22Rv1 (cell line): ENCODE results near the gene LRP8.

Source experiments
- H3K27ac ChIP-seq: fragments of 450-650 bp; 2 replicates; pipeline ENCODE4 v1.5.1; 2017
- ZFX ChIP-seq: fragments of 450-650 bp; IDR thresholded peaks from 2 replicates; pipeline ENCODE4 v1.6.1; 2017; ENCODE audit warnings: antibody characterized with exemption, borderline replicate concordance
- TF ChIP-seq, protein P1 (sequence below): fragments of 450-650 bp; IDR thresholded peaks from 2 replicates; pipeline ENCODE4 v1.5.1; 2017; ENCODE audit warnings: mild to moderate bottlenecking

The LRP8 gene

DNA sequence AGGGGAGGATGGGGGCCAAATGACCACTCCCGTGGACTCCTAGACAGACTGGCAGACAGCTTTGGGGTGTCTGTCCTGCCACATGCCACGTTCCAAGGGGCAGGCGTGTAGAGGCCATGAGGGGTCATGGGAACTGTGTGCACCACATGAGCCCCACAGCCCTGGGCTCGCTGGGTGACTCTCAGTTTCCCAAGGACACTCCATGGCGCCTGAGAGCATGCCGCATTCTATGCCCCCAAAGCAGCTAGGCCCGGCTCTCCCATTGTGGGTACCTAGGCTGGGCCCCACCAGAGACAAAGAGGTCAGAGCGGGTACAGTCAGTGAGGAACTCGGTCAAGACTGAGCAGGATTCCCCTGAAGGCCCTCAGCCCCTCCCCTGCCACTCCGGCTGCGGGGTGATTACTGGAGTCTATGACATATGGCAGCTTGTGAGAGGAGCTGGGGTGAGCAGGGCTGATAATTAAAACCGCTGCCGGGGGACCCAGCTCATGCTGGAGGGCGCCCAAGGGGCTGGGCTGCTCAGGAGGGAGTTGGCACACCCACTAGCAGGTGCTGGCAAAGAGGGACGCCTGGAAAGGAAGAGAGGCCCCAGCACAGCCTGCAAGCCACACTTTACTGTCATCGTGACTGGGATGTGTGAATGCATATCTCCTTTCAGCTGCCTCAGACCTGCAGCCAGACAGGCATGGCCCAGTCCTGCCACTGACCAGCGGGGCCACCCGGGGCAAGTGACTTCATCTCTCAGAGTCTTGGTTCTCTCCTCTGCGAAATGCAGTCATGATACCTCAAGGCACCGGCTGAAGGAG lies 8.4 kb downstream of the LRP8 start:
- TF ChIP-seq, protein P1, sequence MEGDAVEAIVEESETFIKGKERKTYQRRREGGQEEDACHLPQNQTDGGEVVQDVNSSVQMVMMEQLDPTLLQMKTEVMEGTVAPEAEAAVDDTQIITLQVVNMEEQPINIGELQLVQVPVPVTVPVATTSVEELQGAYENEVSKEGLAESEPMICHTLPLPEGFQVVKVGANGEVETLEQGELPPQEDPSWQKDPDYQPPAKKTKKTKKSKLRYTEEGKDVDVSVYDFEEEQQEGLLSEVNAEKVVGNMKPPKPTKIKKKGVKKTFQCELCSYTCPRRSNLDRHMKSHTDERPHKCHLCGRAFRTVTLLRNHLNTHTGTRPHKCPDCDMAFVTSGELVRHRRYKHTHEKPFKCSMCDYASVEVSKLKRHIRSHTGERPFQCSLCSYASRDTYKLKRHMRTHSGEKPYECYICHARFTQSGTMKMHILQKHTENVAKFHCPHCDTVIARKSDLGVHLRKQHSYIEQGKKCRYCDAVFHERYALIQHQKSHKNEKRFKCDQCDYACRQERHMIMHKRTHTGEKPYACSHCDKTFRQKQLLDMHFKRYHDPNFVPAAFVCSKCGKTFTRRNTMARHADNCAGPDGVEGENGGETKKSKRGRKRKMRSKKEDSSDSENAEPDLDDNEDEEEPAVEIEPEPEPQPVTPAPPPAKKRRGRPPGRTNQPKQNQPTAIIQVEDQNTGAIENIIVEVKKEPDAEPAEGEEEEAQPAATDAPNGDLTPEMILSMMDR: no peak
- TF ChIP-seq ZFX: no peak
- H3K27ac ChIP-seq: no peak overlapping the region

DNA sequence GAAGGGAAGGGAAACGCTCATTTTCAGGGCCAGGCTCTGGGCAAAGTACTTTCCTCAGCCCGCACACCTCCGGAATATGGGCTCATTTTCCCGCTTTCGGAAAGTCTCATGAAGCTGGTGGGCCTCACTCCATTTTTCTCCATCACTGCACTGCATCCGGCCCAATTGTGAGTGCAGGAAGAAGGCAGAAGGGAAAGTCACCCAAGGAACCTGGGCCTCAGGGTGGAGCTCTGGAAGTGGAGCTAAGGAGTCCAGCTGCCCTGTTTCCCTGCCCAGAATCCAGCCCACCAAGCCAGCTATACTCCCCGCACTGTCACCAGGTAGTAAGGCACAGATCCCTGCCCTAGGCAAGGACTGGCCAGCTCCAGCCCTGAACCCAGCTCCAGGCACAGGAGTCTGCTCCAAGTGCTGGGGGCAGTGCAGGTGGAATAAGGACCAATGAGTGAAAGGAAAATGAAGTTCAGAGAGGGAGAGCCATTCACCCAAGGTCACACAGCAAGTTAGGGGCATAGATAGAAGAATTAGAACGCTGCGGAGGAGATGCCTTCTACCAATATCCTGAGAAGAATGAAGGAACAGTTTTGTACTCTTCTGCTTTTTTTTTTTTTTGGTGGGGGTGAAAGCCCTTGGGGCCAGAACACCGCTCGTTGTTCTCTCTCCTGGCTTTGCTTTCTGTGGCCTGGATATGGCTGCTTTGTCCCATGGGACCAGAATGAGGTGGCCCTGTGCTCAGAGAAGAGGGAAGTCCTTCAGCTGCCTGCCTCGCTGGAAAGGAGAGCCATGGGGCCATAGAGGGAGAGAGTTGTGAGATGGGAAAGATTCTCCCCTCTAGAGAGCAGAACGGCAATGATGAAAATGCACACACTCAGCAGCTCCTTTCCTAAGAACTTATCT lies 10.0 kb downstream of the LRP8 start:
- no peak for TF ChIP-seq ZFX
- TF ChIP-seq, protein P1: no peak
- no peak overlapping the region for H3K27ac ChIP-seq

DNA sequence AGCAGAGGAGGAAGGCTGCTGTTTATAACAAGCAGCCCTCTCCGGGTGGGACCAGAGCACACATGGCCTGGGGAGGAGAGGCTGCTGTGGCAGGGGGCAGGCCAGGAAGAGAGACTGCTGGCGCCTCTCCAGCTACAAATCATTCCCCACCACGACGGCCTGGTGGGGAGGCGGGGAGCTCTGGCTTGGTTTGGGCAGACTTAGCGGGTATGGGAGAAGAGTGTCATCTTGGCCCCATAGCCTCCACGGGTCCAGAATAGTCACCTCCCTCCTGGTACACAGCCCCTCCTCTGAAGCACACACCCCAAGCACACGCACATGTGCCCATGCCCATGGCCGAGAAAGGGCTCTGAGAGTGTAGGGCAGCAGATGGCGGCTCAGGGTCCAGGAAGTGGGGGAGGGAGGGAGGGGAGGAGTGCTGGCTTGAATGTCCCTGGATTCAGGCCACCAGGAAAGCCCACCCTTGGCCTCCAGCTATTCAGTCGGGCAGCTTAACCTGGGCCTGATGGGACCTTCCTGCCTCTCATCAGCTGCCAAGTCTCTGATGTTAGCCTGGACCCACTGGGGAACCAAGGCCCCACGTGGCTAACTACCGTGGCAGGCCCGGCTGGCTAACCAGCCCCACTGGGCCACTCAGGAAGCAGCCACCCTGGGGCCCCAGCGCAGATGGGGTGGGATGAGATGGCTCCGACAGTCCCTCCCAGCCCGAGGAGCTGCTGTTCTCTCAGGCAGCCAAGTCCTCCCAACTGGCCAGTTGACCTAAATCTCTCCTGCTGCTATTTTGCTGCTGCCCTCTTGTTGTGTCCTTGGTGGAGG lies 10.9 kb downstream of the LRP8 start:
- TF ChIP-seq, protein P1: no peak
- no peak for TF ChIP-seq ZFX
- no peak overlapping the region for H3K27ac ChIP-seq

GRCh38 chr1:53316424-53316765 lies 11.5 kb downstream of the LRP8 start:
- no peak overlapping the region for H3K27ac ChIP-seq
- no peak for TF ChIP-seq ZFX
- TF ChIP-seq, protein P1: no peak

GRCh38 chr1:53315456-53316423 lies 12.1 kb downstream of the LRP8 start:
- TF ChIP-seq, protein P1: no peak
- no peak for TF ChIP-seq ZFX
- no peak overlapping the region for H3K27ac ChIP-seq

GRCh38 chr1:53315046-53315445 lies 12.8 kb downstream of the LRP8 start:
- TF ChIP-seq ZFX: no peak
- TF ChIP-seq, protein P1: no peak
- H3K27ac ChIP-seq: no peak overlapping the region
